DMS153 treated with DMSO at 0.1 percent for 48 hours (cell line): ENCODE measurements around the gene EPGN.
"Not testable (repeated sequence)": the region's sequence is repeated elsewhere in the genome, so short reads cannot be mapped to it uniquely, and the experiment has no call there.

Source experiments
- DNase-seq: peaks from one replicate; lab custom pipeline; 2025; ENCODE audit not compliant: unreplicated experiment; lab: John Stamatoyannopoulos, UW

Gene EPGN

GRCh38 chr4:74338792-74339333, 30.6 kb downstream of the EPGN start:
- no peak for DNase-seq

GRCh38 chr4:74339501-74339900, 31.2 kb downstream of the EPGN start:
- no peak for DNase-seq

- not testable (repeated sequence) for DNase-seq
These were observed 32.2 kb downstream of the EPGN start for GRCh38 chr4:74340421-74340820.

GRCh38 chr4:74344031-74344430, 35.8 kb downstream of the EPGN start:
- DNase-seq: no peak

- DNase-seq: no peak
These were observed 45.6 kb downstream of the EPGN start for GRCh38 chr4:74353858-74354257.

GRCh38 chr4:74357965-74358364, 49.7 kb downstream of the EPGN start:
- no peak for DNase-seq

GRCh38 chr4:74361671-74362070, 53.4 kb downstream of the EPGN start:
- DNase-seq: no peak

GRCh38 chr4:74362347-74362746, 54.1 kb downstream of the EPGN start:
- DNase-seq: no peak

GRCh38 chr4:74364256-74364651, 56.0 kb downstream of the EPGN start:
- no peak for DNase-seq

- DNase-seq: no peak
These were observed 56.6 kb downstream of the EPGN start, which contains the start of gene EREG for GRCh38 chr4:74364652-74365491. Gene EREG, plus strand, starts transcription at chr4:74365145. Its CDS starts 164 bp downstream, at chr4:74365309.

GRCh38 chr4:74365761-74366160, 57.5 kb downstream of the EPGN start:
- DNase-seq: peak; percentile 4
